Measurements from ENCODE around the gene GPANK1. TPM values are rescaled to one million over a fixed set of nuclear protein-coding genes. Genes with fewer than 3 reads are reported as not detected.

GPANK1 gene
- total and polyA plus RNA-seq, 2 of the 4 experiments (the other 2 are of a cell fraction), result 6.1 to 13.8 TPM

DNA sequence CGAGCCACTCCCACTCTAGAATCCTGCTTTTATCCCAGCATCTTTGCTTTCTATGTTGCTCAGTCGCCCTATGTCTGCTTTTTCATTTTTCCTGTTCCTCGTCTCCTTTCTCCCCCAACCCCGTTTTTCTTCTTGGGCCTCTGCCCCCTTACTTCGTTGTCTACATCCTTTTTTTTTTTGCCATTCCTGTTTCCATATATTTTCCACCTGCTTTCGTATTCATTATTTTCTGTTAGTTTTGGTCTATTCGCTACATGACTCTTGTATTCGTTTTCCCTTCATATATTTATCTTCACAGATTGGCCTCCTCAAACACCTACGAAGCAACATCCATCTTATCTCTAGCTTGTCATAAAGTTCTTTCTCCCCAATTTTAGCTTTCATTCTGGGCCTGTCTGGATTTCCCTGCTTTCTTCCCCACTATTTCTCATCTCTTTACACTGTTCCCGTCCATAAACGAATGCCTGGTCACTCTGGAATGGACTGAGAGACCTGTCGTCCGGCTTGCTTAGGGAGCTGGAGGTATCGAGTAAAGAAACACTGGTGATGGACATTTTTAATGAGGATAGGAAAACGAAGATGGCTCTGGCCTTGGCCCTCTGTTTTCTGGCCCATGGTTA lies 43.4 kb downstream of the GPANK1 start:
- H2BK5ac ChIP-seq (ENCODE audit: low read depth, low read length, poor library complexity, severe bottlenecking), result peak overlapping the region; percentile 98
- ATAC-seq (ENCODE audit: low read depth) (no peak), DNase-seq (no peak)
- peak overlapping the region; percentile 100 for H3K9ac ChIP-seq (ENCODE audit: low read depth, low read length)
- peaks cover 46% of the 10 kb centered on the region for H4K20me1 ChIP-seq (ENCODE audit: insufficient read depth, low read length)
- H3K79me1 ChIP-seq (ENCODE audit: low read depth in 1 of 2, low read length in 2 of 2), result peaks cover 12 to 44% of the 10 kb centered on the region in 2 experiments
- whole genome bisulfite sequencing, 2 experiments (ENCODE audit: extremely low coverage in 2 of 2, insufficient read length in 1 of 2), result 1% methylated on average over 10 of the region's 15 CpGs; no CpG with 5 or more reads in 1 of the 2 experiments
- H3K36me3 ChIP-seq (ENCODE audit: control insufficient read depth, insufficient read depth, low read length), result peaks cover 35% of the 10 kb centered on the region
- BruUV-seq (replicated peaks), result TSS peak; percentile 77
- ChIA-PET CTCF (interaction anchor here (1.3 kb wide), 1 partner anchor 16 kb away, joined by 4 read pairs; no protein-coding TSS in a partner anchor), POLR2A (ENCODE audit: unreplicated experiment) (interaction anchor here (0.6 kb wide), 1 partner anchor 243 kb away, joined by 3 read pairs; no protein-coding TSS in a partner anchor)
- no peaks in the 10 kb centered on the region for H3K4me1 ChIP-seq (ENCODE audit: control insufficient read depth, insufficient read depth, low read length)
- H3K9me1 ChIP-seq (ENCODE audit: insufficient read depth, low read length), result peaks cover 6% of the 10 kb centered on the region
- TF ChIP-seq RAD21 (IDR thresholded peaks at IDR 0.05; ENCODE audit: low read length) (no peak), SMC3 (IDR thresholded peaks at IDR 0.05; ENCODE audit: low read depth, low read length) (no peak), MXI1 (IDR thresholded peaks at IDR 0.05; ENCODE audit: borderline replicate concordance, low read depth, low read length) (no peak), MAZ (IDR thresholded peaks at IDR 0.05; ENCODE audit: borderline replicate concordance, low read depth, low read length) (no peak), FOS (IDR thresholded peaks at IDR 0.05; ENCODE audit: low read depth, low read length) (no peak), RCOR1 (IDR thresholded peaks at IDR 0.05; ENCODE audit: insufficient replicate concordance, low read length) (no peak), CHD1 (IDR thresholded peaks at IDR 0.05; ENCODE audit: low read depth, low read length) (no peak), POLR2A (IDR thresholded peaks at IDR 0.05; ENCODE audit: low read depth, low read length) (no peak), RFX5 (IDR thresholded peaks at IDR 0.05; ENCODE audit: low read depth, low read length) (no peak), CEBPB (IDR thresholded peaks at IDR 0.05; ENCODE audit: low read depth, low read length) (no peak), USF2 (IDR thresholded peaks at IDR 0.05; ENCODE audit: low read depth, low read length) (no peak), NFE2L2 (IDR thresholded peaks at IDR 0.05; ENCODE audit: low read depth, low read length) (no peak)
- TF ChIP-seq, protein P1, sequence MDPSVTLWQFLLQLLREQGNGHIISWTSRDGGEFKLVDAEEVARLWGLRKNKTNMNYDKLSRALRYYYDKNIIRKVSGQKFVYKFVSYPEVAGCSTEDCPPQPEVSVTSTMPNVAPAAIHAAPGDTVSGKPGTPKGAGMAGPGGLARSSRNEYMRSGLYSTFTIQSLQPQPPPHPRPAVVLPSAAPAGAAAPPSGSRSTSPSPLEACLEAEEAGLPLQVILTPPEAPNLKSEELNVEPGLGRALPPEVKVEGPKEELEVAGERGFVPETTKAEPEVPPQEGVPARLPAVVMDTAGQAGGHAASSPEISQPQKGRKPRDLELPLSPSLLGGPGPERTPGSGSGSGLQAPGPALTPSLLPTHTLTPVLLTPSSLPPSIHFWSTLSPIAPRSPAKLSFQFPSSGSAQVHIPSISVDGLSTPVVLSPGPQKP (IDR thresholded peaks at IDR 0.05; ENCODE audit: borderline replicate concordance, low read depth, low read length), result no peak
- TF ChIP-seq, protein P2, sequence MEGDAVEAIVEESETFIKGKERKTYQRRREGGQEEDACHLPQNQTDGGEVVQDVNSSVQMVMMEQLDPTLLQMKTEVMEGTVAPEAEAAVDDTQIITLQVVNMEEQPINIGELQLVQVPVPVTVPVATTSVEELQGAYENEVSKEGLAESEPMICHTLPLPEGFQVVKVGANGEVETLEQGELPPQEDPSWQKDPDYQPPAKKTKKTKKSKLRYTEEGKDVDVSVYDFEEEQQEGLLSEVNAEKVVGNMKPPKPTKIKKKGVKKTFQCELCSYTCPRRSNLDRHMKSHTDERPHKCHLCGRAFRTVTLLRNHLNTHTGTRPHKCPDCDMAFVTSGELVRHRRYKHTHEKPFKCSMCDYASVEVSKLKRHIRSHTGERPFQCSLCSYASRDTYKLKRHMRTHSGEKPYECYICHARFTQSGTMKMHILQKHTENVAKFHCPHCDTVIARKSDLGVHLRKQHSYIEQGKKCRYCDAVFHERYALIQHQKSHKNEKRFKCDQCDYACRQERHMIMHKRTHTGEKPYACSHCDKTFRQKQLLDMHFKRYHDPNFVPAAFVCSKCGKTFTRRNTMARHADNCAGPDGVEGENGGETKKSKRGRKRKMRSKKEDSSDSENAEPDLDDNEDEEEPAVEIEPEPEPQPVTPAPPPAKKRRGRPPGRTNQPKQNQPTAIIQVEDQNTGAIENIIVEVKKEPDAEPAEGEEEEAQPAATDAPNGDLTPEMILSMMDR (conservative IDR thresholded peaks at IDR 0.05; ENCODE audit: low read depth, low read length), result no peak
- peak overlapping the region; percentile 77 for H2BK120ac ChIP-seq (ENCODE audit: low read depth, low read length)
- peak overlapping the region; percentile 81 for H3K4me3 ChIP-seq (ENCODE audit: insufficient read depth, low read depth, low read length)
- H3K4me2 ChIP-seq (ENCODE audit: low read depth, low read length), result peak overlapping the region; percentile 98
- peak overlapping the region; percentile 97 for H2AK5ac ChIP-seq (ENCODE audit: low read depth, low read length)
- peak overlapping the region; percentile 99 for H4K8ac ChIP-seq (ENCODE audit: low read depth in 2 of 2, low read length in 2 of 2)
- in situ Hi-C loops (cut with MboI; ENCODE audit: low sequenced_read_pairs), result no loop called here
- H3K4ac ChIP-seq (ENCODE audit: low read depth, low read length), result peak overlapping the region; percentile 98
- peak overlapping the region; percentile 92 for H2AFZ ChIP-seq (replicated peaks; ENCODE audit: low read length, poor library complexity)
- peak overlapping the region; percentile 100 for H3K14ac ChIP-seq (replicated peaks; ENCODE audit: low read depth, low read length)
- intact Hi-C loops (cut with micrococcal nuclease), result no loop called here
- peak overlapping the region; percentile 98 for H4K91ac ChIP-seq (ENCODE audit: insufficient read depth, low read depth, low read length)
- peak overlapping the region; percentile 97 for H3K56ac ChIP-seq (ENCODE audit: extremely low read depth, insufficient read depth, low read length)
- H3K23ac ChIP-seq (ENCODE audit: low read depth, low read length), result peak overlapping the region; percentile 99
- H3K27me3 ChIP-seq (ENCODE audit: control insufficient read depth, insufficient read depth, low read length), result no peaks in the 10 kb centered on the region
- no peaks in the 10 kb centered on the region for H3K9me3 ChIP-seq (ENCODE audit: control insufficient read depth, insufficient read depth, low read length)
- no peak overlapping the region for H2BK20ac ChIP-seq (ENCODE audit: low read depth, low read length)
- peak overlapping the region; percentile 99 for H3K27ac ChIP-seq (ENCODE audit: insufficient read depth, low read length)
- peak overlapping the region; percentile 100 for H2AK9ac ChIP-seq (replicated peaks; ENCODE audit: low read depth, low read length, poor library complexity)
- peak overlapping the region; percentile 78 for H3K18ac ChIP-seq (ENCODE audit: low read depth, low read length)
- peak overlapping the region; percentile 79 for H4K5ac ChIP-seq (ENCODE audit: low read depth, low read length)
- dilution Hi-C loops (cut with HindIII; ENCODE audit: low sequenced_read_pairs, unreplicated experiment), result no loop called here
- peak overlapping the region; percentile 66; the same call in 2 of the 3 replicates for H2BK15ac ChIP-seq (ENCODE audit: low read depth, low read length)

Data from IMR-90 (cell line).